Mucosa of gallbladder (tissue), 1 donor: ENCODE results near the gene AGMAT. TPM values are rescaled to one million over a fixed set of nuclear protein-coding genes. Genes with fewer than 3 reads are reported as not detected.

Experiments
- DNase-seq: peaks from one replicate; pipeline ENCODE4 v3.0.0-alpha.2; 2020; ENCODE audit warnings: low spot score
- total RNA-seq: library from RNA; stranded (reverse); gene quantifications from one replicate; pipeline ENCODE4 v1.2.1, GENCODE V29; 2021
- donor health status: DM: no; HTN: no; CAD: no.

AGMAT gene
- total RNA-seq, 1 donor from 2014 or later, result 2.8 TPM

GRCh38 chr1:15524283-15525049 lies 60.4 kb downstream of the AGMAT start:
- peak; percentile 100 for DNase-seq

- no peak for DNase-seq
Observed at GRCh38 chr1:15524021-15524282, 60.9 kb downstream of the AGMAT start, which contains the start of gene CASP9. TSS of gene CASP9 (minus strand) at chr1:15524215. CDS start at chr1:15524200, 15 bp downstream.

- no peak for DNase-seq
Observed at GRCh38 chr1:15523104-15524020, 61.5 kb downstream of the AGMAT start.

GRCh38 chr1:15522551-15522950 lies 62.3 kb downstream of the AGMAT start:
- DNase-seq, result no peak

Other genes starting within 250 kb of the AGMAT start
- gene EFHD2, start 175.2 kb downstream of the AGMAT start, total RNA-seq, result 108 TPM
- gene CTRC, start 146.6 kb downstream of the AGMAT start, total RNA-seq, result 5.3 TPM
- 1.8 TPM for gene CELA2A, start 128.3 kb downstream of the AGMAT start, total RNA-seq
- 0.35 TPM for gene CELA2B, start 108.9 kb downstream of the AGMAT start, total RNA-seq
- gene CASP9, start 60.8 kb downstream of the AGMAT start, total RNA-seq, result 26.6 TPM
- gene DNAJC16, start 58.2 kb downstream of the AGMAT start, total RNA-seq, result 30.0 TPM
- gene DDI2, start 32.4 kb upstream of the AGMAT start, total RNA-seq, result 45.2 TPM
- gene PLEKHM2, start 99.3 kb upstream of the AGMAT start, total RNA-seq, result 71.2 TPM
- gene SLC25A34, start 151.2 kb upstream of the AGMAT start, total RNA-seq, result 10.1 TPM
- gene TMEM82, start 157.4 kb upstream of the AGMAT start, total RNA-seq, result 4.9 TPM
- 534 TPM for gene FBLIM1, start 173.7 kb upstream of the AGMAT start, total RNA-seq
- gene UQCRHL, start 222.6 kb upstream of the AGMAT start, total RNA-seq, result 2.0 TPM